ENCODE measurements around the gene METRNL. TPM values are rescaled to one million over a fixed set of nuclear protein-coding genes. Genes with fewer than 3 reads are reported as not detected.

The METRNL gene
- total RNA-seq, 1 experiment from 2014 or later = 21.0 TPM

- no peak for DNase-seq (ENCODE audit: low read depth, low spot score)
- ATAC-seq = no peak
- in situ Hi-C loops (cut with HindIII; ENCODE audit: low pct_unique_long_range_greater_than_20kb, low sequenced_read_pairs) = no loop called here
- Histone ChIP-seq H3K9me3 (ENCODE audit: control insufficient read depth, insufficient read depth, low read depth, low read length) (no peaks in the 10 kb centered on the region), H3K27me3 (ENCODE audit: control insufficient read depth, insufficient read depth, low read length) (no peaks in the 10 kb centered on the region), H3K4me1 (ENCODE audit: control insufficient read depth, insufficient read depth, low read length) (peaks cover 10% of the 10 kb centered on the region), H3K4me3 (ENCODE audit: low read depth in 2 of 2, low read length in 2 of 2) (no peak overlapping the region), H3K27ac (ENCODE audit: low read length) (no peak overlapping the region), H3K36me3 (ENCODE audit: control insufficient read depth, insufficient read depth, low read length) (no peaks in the 10 kb centered on the region)
- BruUV-seq (replicated peaks) = no TSS peak
- intact Hi-C loops (cut with micrococcal nuclease; ENCODE audit: unreplicated experiment) = no loop called here
- CTCF ChIA-PET = no interaction called here
- POLR2A ChIA-PET = no interaction called here
- TF ChIP-seq POLR2AphosphoS5 (IDR thresholded peaks at IDR 0.05; ENCODE audit: low read depth, low read length) = no peak
- TF ChIP-seq TCF7L2 (IDR thresholded peaks at IDR 0.05; ENCODE audit: low read depth, low read length) = no peak
- no peak for TF ChIP-seq CTCF (IDR thresholded peaks at IDR 0.05)
- no peak for TF ChIP-seq REST (IDR thresholded peaks at IDR 0.05; ENCODE audit: insufficient read depth in 1 of 2, low read depth in 2 of 2, low read length in 1 of 2)
- TF ChIP-seq SIN3A (IDR thresholded peaks at IDR 0.05; ENCODE audit: borderline replicate concordance, insufficient read depth, low read depth, low read length) = no peak
Measured at GRCh38 chr17:83086199-83086880, 6.9 kb downstream of the METRNL start.

DNA sequence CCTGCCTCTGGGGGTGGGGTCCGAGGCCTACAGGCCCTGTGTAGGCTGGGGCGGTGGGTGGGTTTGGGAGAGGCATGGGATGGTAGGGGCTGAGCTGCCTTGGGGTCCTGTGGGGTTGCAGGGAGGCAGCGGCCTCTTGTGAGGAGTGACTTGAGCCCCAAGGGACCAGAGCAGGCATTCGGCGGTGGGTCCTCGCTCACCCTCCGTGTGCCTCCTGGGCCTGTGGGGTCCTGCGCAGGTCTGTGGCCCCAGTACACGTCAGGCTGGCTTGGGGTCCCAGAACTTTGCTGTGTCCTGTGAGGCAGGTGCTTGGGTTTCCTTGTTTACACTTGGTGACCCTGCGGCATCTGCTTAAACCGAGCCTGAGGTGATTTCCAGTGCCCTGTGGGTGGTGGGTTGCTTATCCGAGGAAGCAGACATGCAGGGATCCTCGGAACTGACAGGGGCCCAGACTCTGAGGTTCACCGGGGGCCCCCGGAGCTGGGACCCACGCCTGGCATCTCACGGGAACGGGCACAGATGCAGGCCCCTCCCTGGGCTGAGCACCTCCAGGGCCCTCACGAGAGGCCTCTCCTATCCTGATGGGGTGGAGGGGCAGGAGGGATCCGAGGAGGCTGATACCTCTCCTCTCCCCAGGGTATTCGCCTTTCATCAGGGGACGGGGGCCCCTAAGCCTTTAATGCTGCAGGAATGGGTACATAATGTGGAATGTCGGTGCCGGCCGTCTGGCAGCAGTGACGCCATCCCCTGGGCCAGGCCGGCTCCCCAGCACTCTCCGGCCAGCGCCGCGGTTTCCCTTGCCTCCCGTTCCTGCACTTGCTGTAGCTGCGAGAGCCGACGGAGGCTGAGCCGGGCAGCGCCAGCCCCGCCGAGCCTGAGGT, 7.7 kb downstream of the METRNL start:
- no TSS peak for BruUV-seq (replicated peaks)
- H3K27me3 ChIP-seq (ENCODE audit: control insufficient read depth, insufficient read depth, low read length) = no peaks in the 10 kb centered on the region
- CTCF ChIA-PET = no interaction called here
- POLR2A ChIA-PET = no interaction called here
- in situ Hi-C loops (cut with HindIII; ENCODE audit: low pct_unique_long_range_greater_than_20kb, low sequenced_read_pairs) (no loop called here), intact Hi-C loops (cut with micrococcal nuclease; ENCODE audit: unreplicated experiment) (no loop called here)
- no peak overlapping the region for H3K27ac ChIP-seq (ENCODE audit: low read length)
- H3K4me3 ChIP-seq (ENCODE audit: low read depth in 2 of 2, low read length in 2 of 2) = no peak overlapping the region
- no peaks in the 10 kb centered on the region for H3K36me3 ChIP-seq (ENCODE audit: control insufficient read depth, insufficient read depth, low read length)
- DNase-seq (ENCODE audit: low read depth, low spot score) = no peak
- H3K9me3 ChIP-seq (ENCODE audit: control insufficient read depth, insufficient read depth, low read depth, low read length) = no peaks in the 10 kb centered on the region
- ATAC-seq = no peak
- peaks cover 10% of the 10 kb centered on the region for H3K4me1 ChIP-seq (ENCODE audit: control insufficient read depth, insufficient read depth, low read length)
- TF ChIP-seq POLR2AphosphoS5 (IDR thresholded peaks at IDR 0.05; ENCODE audit: low read depth, low read length) (no peak), SIN3A (IDR thresholded peaks at IDR 0.05; ENCODE audit: borderline replicate concordance, insufficient read depth, low read depth, low read length) (no peak), REST (IDR thresholded peaks at IDR 0.05; ENCODE audit: insufficient read depth in 1 of 2, low read depth in 2 of 2, low read length in 1 of 2) (no peak), TCF7L2 (IDR thresholded peaks at IDR 0.05; ENCODE audit: low read depth, low read length) (no peak), CTCF (IDR thresholded peaks at IDR 0.05) (no peak)

All from Panc1 (cell line).